ENCODE results near the gene OLIG2.
A peak's percentile ranks its signal among the peaks of the same experiment; 100 is the strongest.

The OLIG2 gene

DNA sequence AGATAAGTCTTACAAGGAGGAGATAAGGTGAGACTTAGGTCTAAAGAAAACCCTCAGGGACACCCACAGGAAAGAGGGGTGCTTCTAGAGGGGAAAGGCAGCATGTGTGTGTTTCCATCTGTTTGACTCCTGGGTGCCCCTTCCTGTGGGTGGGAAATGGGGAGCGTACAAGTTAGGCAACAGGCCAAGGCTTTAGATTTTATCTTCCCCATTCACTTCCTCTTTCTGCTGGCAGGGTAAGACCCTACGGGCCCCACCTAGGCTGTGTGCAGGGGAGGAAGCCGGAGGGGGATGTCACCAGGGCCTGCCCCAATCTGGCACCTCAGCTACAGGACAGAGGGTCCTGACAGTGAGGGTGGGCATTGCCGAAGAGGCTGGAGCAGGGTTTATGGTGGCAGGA is 41.7 kb downstream of the OLIG2 start:
- Histone ChIP-seq H3K4me1 (ENCODE audit: insufficient read depth, poor library complexity, severe bottlenecking) (no peaks in the 10 kb centered on the region), H3K4me3 (ENCODE audit: severe bottlenecking) (no peak overlapping the region), H3K27me3 (ENCODE audit: insufficient read depth, poor library complexity, severe bottlenecking) (peaks cover 82% of the 10 kb centered on the region), H3K27ac (ENCODE audit: poor library complexity, severe bottlenecking) (no peak overlapping the region), H3K9me3 (ENCODE audit: severe bottlenecking) (no peaks in the 10 kb centered on the region), H3K36me3 (ENCODE audit: low read depth) (no peaks in the 10 kb centered on the region)
- DNase-seq (ENCODE audit: low spot score), result no peak
- TF ChIP-seq, protein P1, sequence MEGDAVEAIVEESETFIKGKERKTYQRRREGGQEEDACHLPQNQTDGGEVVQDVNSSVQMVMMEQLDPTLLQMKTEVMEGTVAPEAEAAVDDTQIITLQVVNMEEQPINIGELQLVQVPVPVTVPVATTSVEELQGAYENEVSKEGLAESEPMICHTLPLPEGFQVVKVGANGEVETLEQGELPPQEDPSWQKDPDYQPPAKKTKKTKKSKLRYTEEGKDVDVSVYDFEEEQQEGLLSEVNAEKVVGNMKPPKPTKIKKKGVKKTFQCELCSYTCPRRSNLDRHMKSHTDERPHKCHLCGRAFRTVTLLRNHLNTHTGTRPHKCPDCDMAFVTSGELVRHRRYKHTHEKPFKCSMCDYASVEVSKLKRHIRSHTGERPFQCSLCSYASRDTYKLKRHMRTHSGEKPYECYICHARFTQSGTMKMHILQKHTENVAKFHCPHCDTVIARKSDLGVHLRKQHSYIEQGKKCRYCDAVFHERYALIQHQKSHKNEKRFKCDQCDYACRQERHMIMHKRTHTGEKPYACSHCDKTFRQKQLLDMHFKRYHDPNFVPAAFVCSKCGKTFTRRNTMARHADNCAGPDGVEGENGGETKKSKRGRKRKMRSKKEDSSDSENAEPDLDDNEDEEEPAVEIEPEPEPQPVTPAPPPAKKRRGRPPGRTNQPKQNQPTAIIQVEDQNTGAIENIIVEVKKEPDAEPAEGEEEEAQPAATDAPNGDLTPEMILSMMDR (IDR thresholded peaks at IDR 0.05; ENCODE audit: poor library complexity, severe bottlenecking), result no peak
- ATAC-seq (ENCODE audit: low read depth), result no peak

DNA sequence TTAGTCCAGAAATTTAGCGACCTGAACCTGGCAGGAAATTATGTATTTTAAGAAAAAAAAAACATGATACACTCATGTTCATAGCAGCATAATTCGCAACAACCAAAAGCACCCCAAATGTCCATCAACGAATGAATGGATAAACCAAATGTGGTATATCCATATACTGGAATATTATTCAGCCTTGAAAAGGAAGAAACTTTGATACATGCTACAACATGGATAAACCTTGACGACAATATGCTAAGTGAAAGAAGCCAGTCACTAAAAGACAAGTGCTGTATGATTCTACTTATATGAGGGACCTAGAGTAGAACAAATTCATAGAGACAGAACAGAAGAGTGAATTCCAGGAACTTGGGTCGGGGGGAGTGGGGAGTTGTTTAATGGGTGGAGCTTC is 43.5 kb downstream of the OLIG2 start:
- Histone ChIP-seq H3K4me3 (ENCODE audit: severe bottlenecking) (no peak overlapping the region), H3K9me3 (ENCODE audit: severe bottlenecking) (no peaks in the 10 kb centered on the region), H3K27me3 (ENCODE audit: insufficient read depth, poor library complexity, severe bottlenecking) (peaks cover 92% of the 10 kb centered on the region), H3K36me3 (ENCODE audit: low read depth) (no peaks in the 10 kb centered on the region), H3K4me1 (ENCODE audit: insufficient read depth, poor library complexity, severe bottlenecking) (no peaks in the 10 kb centered on the region), H3K27ac (ENCODE audit: poor library complexity, severe bottlenecking) (no peak overlapping the region)
- DNase-seq (ENCODE audit: low spot score), result no peak
- TF ChIP-seq, protein P1 (IDR thresholded peaks at IDR 0.05; ENCODE audit: poor library complexity, severe bottlenecking), result no peak
- no peak for ATAC-seq (ENCODE audit: low read depth)

DNA sequence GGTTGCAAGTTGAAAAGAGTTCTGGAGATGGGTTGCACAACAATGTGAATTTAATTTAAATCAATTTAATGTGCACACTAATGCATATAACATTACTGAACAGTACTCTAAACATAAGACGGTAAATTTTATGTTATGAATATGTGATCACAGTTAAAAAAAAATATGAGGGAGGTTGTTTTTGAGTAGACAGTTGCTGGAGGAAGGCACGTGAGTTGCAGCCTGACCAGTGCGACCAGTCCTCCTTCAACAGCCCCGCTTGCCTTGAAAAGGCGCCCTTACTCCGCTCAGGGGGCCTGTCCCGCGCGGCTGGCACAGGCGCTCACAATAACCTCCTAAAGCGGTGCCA is 43.9 kb downstream of the OLIG2 start:
- peaks cover 92% of the 10 kb centered on the region for H3K27me3 ChIP-seq (ENCODE audit: insufficient read depth, poor library complexity, severe bottlenecking)
- H3K9me3 ChIP-seq (ENCODE audit: severe bottlenecking), result no peaks in the 10 kb centered on the region
- no peak overlapping the region for H3K27ac ChIP-seq (ENCODE audit: poor library complexity, severe bottlenecking)
- ATAC-seq (ENCODE audit: low read depth) (no peak), DNase-seq (ENCODE audit: low spot score) (no peak)
- peak overlapping the region; percentile 24 for H3K4me3 ChIP-seq (ENCODE audit: severe bottlenecking)
- TF ChIP-seq, protein P1 (IDR thresholded peaks at IDR 0.05; ENCODE audit: poor library complexity, severe bottlenecking), result no peak
- H3K36me3 ChIP-seq (ENCODE audit: low read depth), result no peaks in the 10 kb centered on the region
- no peaks in the 10 kb centered on the region for H3K4me1 ChIP-seq (ENCODE audit: insufficient read depth, poor library complexity, severe bottlenecking)

DNA sequence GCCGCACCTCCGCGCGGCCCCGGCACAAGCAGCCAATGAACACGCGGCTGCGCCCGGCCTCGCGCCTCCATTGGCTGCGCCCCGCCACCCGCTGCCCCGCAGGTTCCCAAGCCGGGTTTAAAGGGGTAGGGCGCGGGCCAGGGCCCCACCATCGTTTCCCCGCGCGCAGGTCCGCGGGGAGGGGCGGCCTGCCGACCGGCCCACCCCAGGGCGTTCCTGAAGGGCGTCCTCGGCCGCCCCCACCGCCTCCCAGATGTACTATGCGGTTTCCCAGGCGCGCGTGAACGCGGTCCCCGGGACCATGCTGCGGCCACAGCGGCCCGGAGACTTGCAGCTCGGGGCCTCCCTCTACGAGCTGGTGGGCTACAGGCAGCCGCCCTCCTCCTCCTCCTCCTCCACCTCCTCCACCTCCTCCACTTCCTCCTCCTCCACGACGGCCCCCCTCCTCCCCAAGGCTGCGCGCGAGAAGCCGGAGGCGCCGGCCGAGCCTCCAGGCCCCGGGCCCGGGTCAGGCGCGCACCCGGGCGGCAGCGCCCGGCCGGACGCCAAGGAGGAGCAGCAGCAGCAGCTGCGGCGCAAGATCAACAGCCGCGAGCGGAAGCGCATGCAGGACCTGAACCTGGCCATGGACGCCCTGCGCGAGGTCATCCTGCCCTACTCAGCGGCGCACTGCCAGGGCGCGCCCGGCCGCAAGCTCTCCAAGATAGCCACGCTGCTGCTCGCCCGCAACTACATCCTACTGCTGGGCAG is 44.4 kb downstream of the OLIG2 start, which contains the start of gene OLIG1:
TSS of gene OLIG1 (plus strand) at position 148 of the 750 bp plus-strand sequence. CDS start at position 254, 106 bp downstream.
- TF ChIP-seq, protein P1 (IDR thresholded peaks at IDR 0.05; ENCODE audit: poor library complexity, severe bottlenecking), result no peak

DNA sequence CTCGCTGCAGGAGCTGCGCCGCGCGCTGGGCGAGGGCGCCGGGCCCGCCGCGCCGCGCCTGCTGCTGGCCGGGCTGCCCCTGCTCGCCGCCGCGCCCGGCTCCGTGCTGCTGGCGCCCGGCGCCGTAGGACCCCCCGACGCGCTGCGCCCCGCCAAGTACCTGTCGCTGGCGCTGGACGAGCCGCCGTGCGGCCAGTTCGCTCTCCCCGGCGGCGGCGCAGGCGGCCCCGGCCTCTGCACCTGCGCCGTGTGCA is 44.9 kb downstream of the OLIG2 start:
- Histone ChIP-seq H3K36me3 (ENCODE audit: low read depth) (no peaks in the 10 kb centered on the region), H3K9me3 (ENCODE audit: severe bottlenecking) (no peaks in the 10 kb centered on the region), H3K27ac (ENCODE audit: poor library complexity, severe bottlenecking) (no peak overlapping the region), H3K4me1 (ENCODE audit: insufficient read depth, poor library complexity, severe bottlenecking) (no peaks in the 10 kb centered on the region), H3K4me3 (ENCODE audit: severe bottlenecking) (peak overlapping the region; percentile 24), H3K27me3 (ENCODE audit: insufficient read depth, poor library complexity, severe bottlenecking) (peaks cover 93% of the 10 kb centered on the region)
- TF ChIP-seq, protein P1 (IDR thresholded peaks at IDR 0.05; ENCODE audit: poor library complexity, severe bottlenecking), result no peak
- ATAC-seq (ENCODE audit: low read depth), result no peak
- DNase-seq (ENCODE audit: low spot score), result no peak

More for the DNA sequence above, 44.4 kb downstream of the OLIG2 start, which contains the start of gene OLIG1:
- Histone ChIP-seq H3K36me3 (ENCODE audit: low read depth) (no peaks in the 10 kb centered on the region), H3K27me3 (ENCODE audit: insufficient read depth, poor library complexity, severe bottlenecking) (peaks cover 95% of the 10 kb centered on the region), H3K27ac (ENCODE audit: poor library complexity, severe bottlenecking) (no peak within 1 kb of the TSS), H3K9me3 (ENCODE audit: severe bottlenecking) (no peaks in the 10 kb centered on the region), H3K4me1 (ENCODE audit: insufficient read depth, poor library complexity, severe bottlenecking) (no peaks in the 10 kb centered on the region), H3K4me3 (ENCODE audit: severe bottlenecking) (peak within 1 kb of the TSS; percentile 24)
- peak; percentile 76 for ATAC-seq (ENCODE audit: low read depth)
- DNase-seq (ENCODE audit: low spot score), result no peak

Data from RWPE2 (cell line).